Fibroblast of lung (primary cell): ENCODE data around the gene CARD19. TPM values are rescaled to one million over a fixed set of nuclear protein-coding genes. Genes with fewer than 3 reads are reported as not detected.

Experiments
- DNase-seq, 2 donors: peaks; one replicate each; pipeline versions ENCODE4 v3.0.0 to v3.0.0-alpha.2; 2010; ENCODE audit warnings: low read depth in 2 of 2
- H2AFZ ChIP-seq: 2 replicates; pipeline ENCODE4 v1.5.1; 2012; ENCODE audit warnings: low read length, control low read depth, inconsistent platforms
- H3K27ac ChIP-seq: 2 replicates; pipeline ENCODE4 v1.5.1; 2011; ENCODE audit warnings: low read length, control low read depth; ENCODE audit not compliant: insufficient read depth
- H3K27me3 ChIP-seq: 2 replicates; pipeline ENCODE4 v1.5.1; 2011; ENCODE audit warnings: mild to moderate bottlenecking, low read length; ENCODE audit not compliant: control insufficient read depth, insufficient read depth
- H3K36me3 ChIP-seq: 2 replicates; pipeline ENCODE4 v1.5.1; 2011; ENCODE audit warnings: low read length; ENCODE audit not compliant: control insufficient read depth, insufficient read depth
- H3K4me1 ChIP-seq: 2 replicates; pipeline ENCODE4 v1.5.1; 2011; ENCODE audit warnings: low read length; ENCODE audit not compliant: control insufficient read depth, insufficient read depth; ENCODE audit errors: extremely low read depth
- H3K4me2 ChIP-seq: 2 replicates; pipeline ENCODE4 v1.5.1; 2011; ENCODE audit warnings: low read length, control low read depth; ENCODE audit not compliant: insufficient read depth; ENCODE audit errors: extremely low read depth
- H3K4me3 ChIP-seq, 4 experiments: fragments of 200-600 bp in 1 of 4; sonication (generic) in 1 of 4; replicated peaks in 1 of 4; 2 replicates each; pipeline ENCODE4 v1.5.1; 2011 to 2016; ENCODE audit warnings: low read length in 4 of 4, low read depth in 3 of 4, mild to moderate bottlenecking in 3 of 4, control low read depth in 2 of 4, inconsistent platforms in 1 of 4, mixed read lengths in 1 of 4; ENCODE audit not compliant: insufficient read depth in 1 of 4; ENCODE audit errors: control extremely low read depth in 1 of 4
- H3K79me2 ChIP-seq: 2 replicates; pipeline ENCODE4 v1.5.1; 2012; ENCODE audit warnings: mild to moderate bottlenecking, low read length, inconsistent platforms; ENCODE audit not compliant: control insufficient read depth, insufficient read depth
- H3K9ac ChIP-seq: 2 replicates; pipeline ENCODE4 v1.5.1; 2011; ENCODE audit warnings: mild to moderate bottlenecking, low read length, control low read depth; ENCODE audit not compliant: insufficient read depth
- H3K9me3 ChIP-seq: 2 replicates; pipeline ENCODE4 v1.5.1; 2012; ENCODE audit warnings: low read depth, low read length; ENCODE audit not compliant: control insufficient read depth, insufficient read depth
- H4K20me1 ChIP-seq: 2 replicates; pipeline ENCODE4 v1.5.1; 2011; ENCODE audit warnings: low read length; ENCODE audit not compliant: control insufficient read depth, insufficient read depth; ENCODE audit errors: extremely low read depth
- EZH2 ChIP-seq: IDR thresholded peaks from 2 replicates; pipeline ENCODE4 v1.5.1; 2012; ENCODE audit warnings: low read length, control low read depth, mild to moderate bottlenecking; ENCODE audit errors: missing control alignments
- polyA plus RNA-seq, 2 donors: library from polyadenylated mRNA; depleted of rRNA in 1 of 2; stranded (reverse) in 1 of 2; unstranded in 1 of 2; fragments of >200 nt; gene quantifications; 2 replicates each; pipeline ENCODE4 v1.2.1, GENCODE V29; 2011 to 2012; ENCODE audit warnings: missing spikeins in 1 of 2
- total RNA-seq: library from RNA; depleted of rRNA; stranded (reverse); fragments of >200 nt; gene quantifications from 2 replicates; pipeline ENCODE4 v1.2.1, GENCODE V29; 2014
- TF ChIP-seq, protein P1 (sequence below), 2 donors: IDR thresholded peaks in 1 of 2; conservative IDR thresholded peaks in 1 of 2; 1 replicate in 1 of 2; 2 replicates in 1 of 2; pipeline ENCODE4 v1.5.1; 2011 to 2012; ENCODE audit warnings: low read length in 2 of 2, control low read depth in 1 of 2, inconsistent platforms in 1 of 2, low read depth in 1 of 2, mild to moderate bottlenecking in 1 of 2

Gene CARD19
- total and polyA plus RNA-seq, 2 donors (not counting 1 experiment from before 2014, with no cell fraction given): 30.2 to 91.0 TPM

DNA sequence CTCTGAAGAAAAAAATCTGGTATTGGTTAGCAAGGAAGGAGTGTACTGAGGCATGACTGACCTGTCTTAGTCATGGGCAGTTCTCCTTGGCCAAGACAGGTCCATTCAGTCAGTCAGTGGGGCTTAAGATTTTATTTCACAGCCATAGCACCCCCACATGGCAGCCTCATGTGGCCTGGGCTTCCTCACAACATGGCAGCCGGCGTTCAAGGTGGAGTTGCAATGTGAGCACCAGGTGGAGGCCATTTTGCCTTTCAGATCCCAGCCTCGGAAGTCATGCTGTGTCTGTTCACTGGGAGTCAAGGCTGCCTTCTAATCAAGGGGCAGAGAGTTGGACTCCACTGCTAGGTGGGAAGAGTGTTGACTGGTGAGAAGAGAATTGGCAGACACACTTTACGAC lies 10.3 kb upstream of the CARD19 start:
- Histone ChIP-seq H3K4me2 (no peak overlapping the region), H3K9ac (no peak overlapping the region), H3K27ac (no peak overlapping the region), H3K4me1 (peaks cover 3% of the 10 kb centered on the region), H3K4me3 (no peak overlapping the region), H3K36me3 (no peaks in the 10 kb centered on the region), H3K79me2 (no peaks in the 10 kb centered on the region), H3K27me3 (no peaks in the 10 kb centered on the region), H3K9me3 (no peaks in the 10 kb centered on the region), H2AFZ (no peak overlapping the region), H4K20me1 (no peaks in the 10 kb centered on the region)
- TF ChIP-seq, protein P1, sequence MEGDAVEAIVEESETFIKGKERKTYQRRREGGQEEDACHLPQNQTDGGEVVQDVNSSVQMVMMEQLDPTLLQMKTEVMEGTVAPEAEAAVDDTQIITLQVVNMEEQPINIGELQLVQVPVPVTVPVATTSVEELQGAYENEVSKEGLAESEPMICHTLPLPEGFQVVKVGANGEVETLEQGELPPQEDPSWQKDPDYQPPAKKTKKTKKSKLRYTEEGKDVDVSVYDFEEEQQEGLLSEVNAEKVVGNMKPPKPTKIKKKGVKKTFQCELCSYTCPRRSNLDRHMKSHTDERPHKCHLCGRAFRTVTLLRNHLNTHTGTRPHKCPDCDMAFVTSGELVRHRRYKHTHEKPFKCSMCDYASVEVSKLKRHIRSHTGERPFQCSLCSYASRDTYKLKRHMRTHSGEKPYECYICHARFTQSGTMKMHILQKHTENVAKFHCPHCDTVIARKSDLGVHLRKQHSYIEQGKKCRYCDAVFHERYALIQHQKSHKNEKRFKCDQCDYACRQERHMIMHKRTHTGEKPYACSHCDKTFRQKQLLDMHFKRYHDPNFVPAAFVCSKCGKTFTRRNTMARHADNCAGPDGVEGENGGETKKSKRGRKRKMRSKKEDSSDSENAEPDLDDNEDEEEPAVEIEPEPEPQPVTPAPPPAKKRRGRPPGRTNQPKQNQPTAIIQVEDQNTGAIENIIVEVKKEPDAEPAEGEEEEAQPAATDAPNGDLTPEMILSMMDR (conservative IDR thresholded peaks at IDR 0.05 in 1 of 2, IDR thresholded peaks at IDR 0.05 in 1 of 2; ENCODE audit: low read depth in 1 of 2, low read length in 2 of 2): no peak
- no peak for TF ChIP-seq EZH2
- no peak for DNase-seq

DNA sequence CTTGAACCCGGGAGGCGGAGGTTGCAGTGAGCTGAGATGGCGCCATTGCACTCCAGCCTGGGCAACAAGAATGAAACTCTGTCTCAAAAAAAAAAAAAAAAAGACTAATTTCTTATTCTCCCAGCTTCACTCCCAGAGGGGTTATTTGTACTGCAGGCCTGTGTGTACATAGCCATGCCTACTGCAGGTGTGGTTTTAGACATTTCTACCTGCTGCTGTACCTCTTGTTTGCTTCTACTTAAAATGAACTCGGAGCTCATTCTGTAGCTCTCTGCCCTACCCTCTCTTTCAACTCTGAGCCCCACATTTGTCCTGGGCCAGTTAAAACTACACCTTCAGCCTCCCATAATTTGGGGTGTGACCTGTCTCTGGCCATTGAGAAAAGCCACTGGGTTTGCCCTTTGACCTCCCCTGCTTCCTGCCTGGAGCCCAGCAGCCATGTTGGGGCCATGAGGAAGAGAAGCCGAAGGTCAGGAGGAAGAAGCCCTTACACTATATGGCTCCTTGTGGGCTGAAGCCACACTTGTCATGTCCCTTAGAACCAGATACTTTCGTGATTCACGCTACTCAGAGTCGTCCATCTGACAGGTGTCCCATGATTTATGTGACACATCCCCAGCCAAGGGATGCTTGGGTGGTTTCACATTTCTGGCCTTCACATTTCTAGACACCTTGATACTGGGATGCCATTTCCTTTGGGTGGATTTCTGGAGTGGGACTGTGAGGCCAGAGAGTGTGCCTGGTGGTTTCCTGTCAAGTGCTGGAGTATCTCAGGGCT lies 9.4 kb upstream of the CARD19 start:
- Histone ChIP-seq H3K27ac (no peak overlapping the region), H2AFZ (no peak overlapping the region), H4K20me1 (no peaks in the 10 kb centered on the region), H3K4me3 (no peak overlapping the region), H3K27me3 (no peaks in the 10 kb centered on the region), H3K4me1 (peaks cover 2% of the 10 kb centered on the region), H3K36me3 (no peaks in the 10 kb centered on the region), H3K4me2 (no peak overlapping the region), H3K9ac (no peak overlapping the region), H3K9me3 (no peaks in the 10 kb centered on the region), H3K79me2 (no peaks in the 10 kb centered on the region)
- no peak for DNase-seq
- TF ChIP-seq, protein P1 (conservative IDR thresholded peaks at IDR 0.05 in 1 of 2, IDR thresholded peaks at IDR 0.05 in 1 of 2; ENCODE audit: low read depth in 1 of 2, low read length in 2 of 2): no peak
- no peak for TF ChIP-seq EZH2

DNA sequence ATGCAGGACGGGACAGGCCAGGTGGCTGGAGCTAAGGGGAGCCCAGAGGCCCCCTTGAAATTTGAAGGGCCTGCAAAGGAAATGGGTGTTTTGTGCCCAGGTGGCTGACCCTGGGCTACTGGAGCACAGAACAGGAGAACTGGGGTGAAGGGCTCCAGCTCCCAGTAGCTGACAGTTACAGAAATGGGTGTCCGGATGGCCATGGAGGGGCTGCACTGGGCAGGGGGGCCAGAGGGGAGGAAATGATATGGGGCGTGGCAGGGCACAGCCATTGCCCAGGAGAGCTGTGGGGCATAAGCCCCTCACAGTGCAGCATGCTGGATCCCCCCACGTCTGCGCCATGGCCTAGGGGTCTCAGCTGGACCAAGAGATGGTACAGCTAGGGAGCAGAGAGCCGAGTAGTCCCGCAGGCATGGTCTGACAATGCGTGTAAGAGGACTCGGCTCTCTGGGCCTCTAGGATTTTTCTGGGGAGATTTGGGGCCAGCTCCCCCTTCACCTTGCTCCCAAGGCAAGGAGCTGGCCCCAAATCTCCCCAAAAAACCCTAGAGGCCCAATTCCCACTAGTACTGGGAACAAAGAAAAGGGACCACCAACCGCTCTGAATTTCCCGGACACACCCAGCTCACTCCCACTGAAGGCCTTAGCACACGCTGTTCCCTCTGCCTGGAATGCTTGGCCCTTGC lies 7.9 kb upstream of the CARD19 start:
- Histone ChIP-seq H4K20me1 (no peaks in the 10 kb centered on the region), H3K36me3 (no peaks in the 10 kb centered on the region), H3K79me2 (no peaks in the 10 kb centered on the region), H3K9ac (no peak overlapping the region), H3K4me1 (peaks cover 7% of the 10 kb centered on the region), H3K9me3 (no peaks in the 10 kb centered on the region), H2AFZ (no peak overlapping the region), H3K4me2 (no peak overlapping the region), H3K27me3 (no peaks in the 10 kb centered on the region), H3K27ac (no peak overlapping the region), H3K4me3 (no peak overlapping the region)
- TF ChIP-seq EZH2: no peak
- TF ChIP-seq, protein P1 (conservative IDR thresholded peaks at IDR 0.05 in 1 of 2, IDR thresholded peaks at IDR 0.05 in 1 of 2; ENCODE audit: low read depth in 1 of 2, low read length in 2 of 2): no peak
- no peak for DNase-seq
